Erythroblast (primary cell): Measurements from ENCODE around the gene WASHC4.

Source experiments
- GATA1 ChIP-seq: IDR thresholded peaks from 2 replicates; pipeline ENCODE4 v1.6.1; 2011; ENCODE audit warnings: low read depth, mild to moderate bottlenecking, control low read depth, low read length, moderate library complexity
- POLR2A ChIP-seq: IDR thresholded peaks from 2 replicates; pipeline ENCODE4 v1.6.1; 2011; ENCODE audit warnings: mild to moderate bottlenecking, low read length

DNA sequence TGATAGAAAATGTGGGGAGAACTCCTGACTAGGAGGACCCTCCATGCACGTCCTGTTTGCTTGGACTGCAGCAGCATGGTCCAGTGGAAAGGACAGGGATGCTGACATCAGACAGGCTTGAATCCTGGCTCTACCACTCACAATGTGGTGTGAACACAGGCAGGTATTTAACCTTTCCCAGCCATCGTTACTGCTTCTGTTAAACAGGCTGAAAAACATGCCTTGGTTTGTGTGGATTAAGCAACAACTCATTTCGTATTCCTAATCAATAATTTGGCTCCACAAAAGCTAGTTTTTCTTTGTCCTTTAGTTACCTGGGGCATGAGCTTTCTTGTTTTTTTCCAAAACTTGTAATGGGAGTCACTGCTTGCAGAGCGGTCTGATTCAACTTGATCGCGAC, 87.4 kb downstream of the WASHC4 start:
- TF ChIP-seq POLR2A = no peak
- no peak for TF ChIP-seq GATA1
